Cerebellar cortex (tissue), 1 donor: ENCODE data around the gene PRKAR2B.

Experiments used
- DNase-seq: peaks from one replicate; pipeline ENCODE4 v3.0.0-alpha.2; 2015; ENCODE audit warnings: low spot score

PRKAR2B gene

DNA sequence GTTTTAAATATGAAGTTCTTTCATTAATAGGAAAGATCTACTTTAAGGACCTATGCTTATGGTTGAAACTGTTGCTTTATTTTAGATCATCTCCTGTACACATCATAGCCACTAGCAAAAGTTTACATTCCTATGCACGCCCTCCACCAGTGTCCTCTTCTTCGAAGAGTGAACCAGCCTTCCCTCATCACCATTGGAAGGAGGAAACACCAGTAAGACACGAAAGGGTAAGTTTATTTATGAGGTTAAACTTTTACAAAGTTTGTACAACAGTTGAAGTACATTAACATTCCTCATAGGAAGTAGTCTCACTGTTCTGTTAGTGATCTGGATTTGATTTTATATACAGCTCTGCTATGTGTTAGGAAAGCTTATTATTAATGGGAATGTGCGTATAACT is 141.2 kb downstream of the PRKAR2B start:
- DNase-seq = no peak

DNA sequence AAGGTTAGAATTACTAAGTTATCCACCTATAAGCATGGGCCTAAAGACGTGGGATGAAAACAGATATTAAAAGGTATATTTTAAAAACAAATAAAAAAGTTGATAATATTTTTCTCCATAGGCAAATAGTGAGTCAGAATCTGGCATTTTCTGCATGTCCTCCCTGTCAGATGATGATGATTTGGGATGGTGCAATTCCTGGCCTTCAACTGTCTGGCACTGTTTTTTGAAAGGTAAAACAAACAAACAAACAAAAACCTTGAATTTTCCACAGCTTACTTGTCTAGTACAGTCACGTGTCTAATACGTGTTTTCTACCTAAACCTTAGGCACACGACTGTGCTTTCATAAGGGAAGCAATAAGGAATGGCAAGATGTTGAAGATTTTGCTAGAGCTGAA is 141.7 kb downstream of the PRKAR2B start:
- DNase-seq = no peak

DNA sequence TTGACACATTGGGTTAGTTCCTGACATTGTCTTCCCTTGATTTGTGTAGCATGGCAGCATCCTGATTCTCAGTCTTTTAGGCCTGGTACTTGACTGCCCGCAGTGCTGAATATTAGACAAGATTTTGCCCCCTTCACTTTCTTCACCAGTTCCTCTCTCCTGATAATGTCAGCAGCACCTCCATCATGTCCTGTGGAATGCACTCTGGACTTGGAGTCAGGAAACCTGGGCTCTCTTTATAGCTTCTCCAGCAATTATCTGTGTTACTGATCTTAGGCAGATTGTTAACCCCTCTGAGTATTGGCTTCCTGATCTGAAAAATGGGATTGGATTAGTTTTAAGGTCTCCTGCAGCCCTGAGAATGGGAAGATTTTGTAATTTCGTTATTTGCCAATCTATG is 143.3 kb downstream of the PRKAR2B start:
- DNase-seq = no peak

DNA sequence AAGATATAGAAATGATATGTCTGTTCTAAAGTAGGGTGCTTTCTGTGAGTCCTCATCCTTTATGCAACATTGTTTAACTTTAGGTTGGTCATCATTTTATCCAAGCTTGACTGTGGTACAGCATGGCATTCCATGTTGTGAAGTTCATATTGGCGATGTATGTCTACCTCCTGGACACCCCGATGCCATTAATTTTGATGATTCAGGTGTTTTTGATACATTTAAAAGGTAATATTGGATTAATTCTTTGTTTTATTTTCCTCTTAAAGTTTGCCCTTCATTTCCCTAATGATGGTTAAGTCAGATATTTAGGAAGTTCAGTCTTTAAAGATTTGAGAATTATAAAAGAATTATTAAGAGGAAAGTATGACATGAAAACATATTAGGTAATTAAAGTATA is 145.6 kb downstream of the PRKAR2B start:
- DNase-seq = no peak

GRCh38 chr7:107194052-107194451 is 149.5 kb downstream of the PRKAR2B start:
- no peak for DNase-seq

DNA sequence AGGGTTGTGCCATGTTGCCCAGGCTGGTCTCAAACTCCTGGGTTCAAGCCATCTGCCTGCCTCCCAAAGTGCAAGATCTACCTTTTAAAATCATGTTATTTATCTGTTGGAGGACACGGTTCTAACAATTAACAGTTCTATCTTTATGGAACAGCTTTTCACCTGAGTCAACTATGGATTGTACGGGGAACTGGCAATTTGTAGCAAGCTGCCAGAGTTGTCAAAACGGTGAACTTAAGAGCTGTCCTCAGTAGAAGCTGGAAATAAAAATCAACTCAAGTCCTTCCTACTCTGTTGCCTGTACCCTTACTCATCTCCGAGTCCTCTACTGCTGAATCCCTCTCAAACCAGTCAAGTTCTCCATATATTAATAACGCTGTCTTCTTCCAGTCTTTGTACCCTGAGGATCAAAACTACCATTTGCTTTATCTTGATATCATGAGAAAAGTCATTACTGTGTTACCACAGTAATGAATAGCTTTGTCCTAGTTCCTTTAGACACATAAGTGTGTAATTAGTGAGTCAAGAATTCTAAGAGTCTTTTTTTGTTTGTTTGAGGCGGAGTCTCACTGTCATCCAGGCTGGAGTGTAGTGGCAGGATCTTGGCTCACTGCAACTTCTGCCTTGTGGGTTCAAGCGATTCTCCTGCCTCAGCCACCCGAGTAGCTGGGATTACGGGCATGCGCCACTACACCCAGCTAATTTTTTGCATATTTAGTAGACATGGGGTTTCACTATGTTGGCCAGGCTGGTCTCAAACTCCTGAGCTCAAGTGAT is 152.5 kb downstream of the PRKAR2B start:
- DNase-seq = no peak

DNA sequence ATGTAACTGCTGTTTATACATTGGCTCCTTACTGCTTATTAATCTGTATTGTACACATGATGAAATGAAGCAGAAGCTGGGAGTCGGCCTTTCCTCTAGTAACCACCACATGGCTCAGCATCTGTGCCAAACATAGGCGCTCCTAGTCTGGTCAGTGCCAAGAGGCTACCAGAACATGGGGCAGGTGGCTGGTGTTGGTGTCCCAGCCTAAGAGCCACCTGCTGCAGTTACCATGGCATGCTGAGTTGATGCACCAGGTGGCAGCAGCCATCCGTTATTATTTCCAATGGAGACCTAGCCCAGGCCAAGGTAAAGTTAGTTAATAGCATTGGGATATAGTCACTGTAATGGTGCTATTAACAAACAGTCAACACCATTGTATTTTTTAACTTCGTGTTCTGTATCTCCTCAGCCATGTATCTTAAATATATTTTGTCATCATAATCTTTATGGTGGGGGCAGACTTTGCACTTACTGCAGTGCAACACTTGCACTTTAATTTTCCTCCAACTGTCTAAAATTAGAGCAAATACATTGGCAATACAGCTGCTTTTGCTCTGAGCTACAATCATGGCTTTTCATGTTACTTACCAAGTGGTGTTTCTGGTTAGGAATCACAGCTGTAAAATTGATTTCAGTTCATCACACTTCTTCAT is 157.4 kb downstream of the PRKAR2B start:
- peak; percentile 98 for DNase-seq

DNA sequence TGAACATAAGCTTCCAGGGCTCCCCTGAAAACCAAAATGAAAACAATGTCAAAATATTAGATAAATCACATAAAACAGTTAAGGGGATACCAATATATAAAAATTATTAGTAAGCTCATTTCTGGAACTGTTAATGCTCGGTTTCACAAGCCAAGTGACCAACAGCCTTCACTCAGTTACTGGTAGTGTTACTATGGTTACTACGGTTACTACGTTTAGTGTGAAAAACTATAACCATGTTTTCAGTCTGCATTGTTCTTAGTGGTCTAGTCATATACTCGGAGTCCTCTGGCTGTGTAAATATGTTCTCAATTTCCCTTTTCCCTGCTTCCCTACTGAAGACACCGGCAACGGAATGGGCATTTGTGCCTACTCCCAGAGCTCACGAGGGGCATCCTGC is 159.1 kb downstream of the PRKAR2B start:
- no peak for DNase-seq

GRCh38 chr7:107206136-107206535 is 161.6 kb downstream of the PRKAR2B start:
- no peak for DNase-seq

DNA sequence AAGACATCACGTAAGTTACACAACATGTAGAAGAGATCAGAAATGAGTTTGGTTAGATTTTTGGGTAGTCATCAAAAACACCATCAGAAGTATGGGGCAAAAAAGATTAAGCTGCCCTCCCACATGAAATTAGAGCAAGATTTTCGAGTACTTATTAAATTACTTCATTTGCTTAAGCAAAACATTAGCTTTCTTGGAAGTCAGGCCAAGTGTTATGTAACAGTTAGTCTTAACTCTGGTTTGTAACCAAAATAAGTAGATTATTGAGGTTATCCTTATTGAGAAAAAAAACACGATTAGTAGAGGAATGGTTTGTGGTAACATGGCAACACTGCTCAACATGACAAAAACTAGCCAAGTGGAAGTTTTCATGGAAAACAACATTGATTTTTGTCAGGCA is 162.2 kb downstream of the PRKAR2B start:
- no peak for DNase-seq

DNA sequence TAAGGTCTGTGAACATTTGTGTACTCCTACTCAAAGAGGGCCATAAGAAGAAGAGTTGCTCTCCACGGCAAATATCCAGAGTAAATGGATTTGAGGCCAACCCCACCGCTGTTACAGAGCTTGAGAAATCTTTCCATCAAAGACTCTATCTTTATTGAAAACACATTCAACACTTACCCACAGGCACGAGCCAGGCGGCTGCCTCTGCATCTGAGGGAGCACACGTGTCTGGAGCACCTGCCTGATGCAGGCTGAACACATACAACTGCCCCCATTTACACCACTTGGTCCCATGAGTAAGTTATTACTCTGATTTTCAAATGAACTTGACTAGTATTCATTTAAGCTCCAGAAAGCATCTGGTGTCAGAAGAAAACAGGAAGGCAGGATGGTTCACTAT is 163.0 kb downstream of the PRKAR2B start:
- DNase-seq = no peak

GRCh38 chr7:107208024-107208521 is 163.6 kb downstream of the PRKAR2B start:
- peak; percentile 74 for DNase-seq

DNA sequence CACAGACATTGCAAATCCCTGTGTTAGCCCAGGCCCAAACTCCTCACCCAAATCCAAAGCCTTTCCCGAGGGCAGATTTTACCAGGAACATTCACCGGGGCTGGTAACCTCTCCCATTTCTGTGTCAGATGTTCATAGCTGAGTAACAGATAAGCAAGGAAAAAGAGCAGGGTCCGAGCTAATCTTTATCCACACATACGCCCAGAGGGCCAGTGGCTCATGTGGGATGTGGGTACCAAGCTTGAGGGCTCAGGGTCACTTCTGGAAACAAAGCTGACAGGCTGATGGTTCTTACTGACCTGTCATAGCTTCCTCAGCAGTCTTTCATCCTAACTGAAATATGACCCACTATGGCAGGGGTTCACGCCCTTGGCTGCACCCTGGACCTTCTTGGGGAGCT is 164.1 kb downstream of the PRKAR2B start:
- no peak for DNase-seq

DNA sequence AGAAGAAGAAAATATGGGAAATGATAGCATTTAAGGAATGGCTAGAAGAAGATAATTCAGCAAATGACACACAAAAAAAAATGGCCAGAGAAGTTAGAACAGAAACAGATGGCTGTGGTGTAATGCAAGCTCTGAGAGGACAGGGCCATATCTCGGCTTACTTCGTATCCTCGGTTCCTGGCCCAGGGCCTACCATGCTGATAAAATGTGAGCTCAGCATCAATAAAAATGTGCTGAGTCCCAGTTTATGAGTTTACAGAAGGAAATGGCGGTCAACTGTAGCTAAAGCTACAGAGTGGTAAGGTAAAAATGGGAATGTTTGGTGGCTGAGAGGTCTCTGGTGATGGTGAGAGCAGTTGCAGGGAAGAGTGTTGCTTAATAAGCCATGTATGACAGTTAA is 165.1 kb downstream of the PRKAR2B start:
- no peak for DNase-seq

DNA sequence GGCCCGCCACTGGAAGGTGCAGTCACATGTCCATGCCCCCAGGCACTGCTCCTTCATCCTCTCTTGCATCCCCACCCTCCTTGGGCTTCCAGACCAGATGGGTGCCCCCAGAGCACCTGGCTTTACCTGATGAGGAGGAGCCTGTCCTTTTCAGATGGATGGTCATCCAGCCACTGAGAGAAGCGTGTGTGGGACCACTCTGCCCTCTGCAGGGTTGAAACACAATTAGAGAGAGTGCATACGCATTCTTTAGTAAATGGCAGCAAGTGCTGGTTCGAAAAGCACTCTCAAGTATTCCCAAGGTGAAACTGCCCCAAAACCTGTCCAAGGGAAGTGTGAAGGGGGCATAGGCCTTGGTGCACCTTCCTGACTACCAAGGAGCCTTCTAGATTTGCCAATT is 165.9 kb downstream of the PRKAR2B start:
- DNase-seq = no peak
